MM.1S (cell line): ENCODE measurements around the gene TTF1.
A peak's percentile ranks its signal among the peaks of the same experiment; 100 is the strongest.

Experiments used
- DNase-seq: peaks from one replicate; pipeline ENCODE4 v3.0.0-alpha.2; 2015
- H2AFZ ChIP-seq: fragments of 300-600 bp; sonication (generic); 2 replicates; pipeline ENCODE4 v1.6.0; 2016; ENCODE audit warnings: antibody characterized with exemption, low read length
- H3F3A ChIP-seq: fragments of 300-600 bp; sonication (generic); 2 replicates; pipeline ENCODE4 v1.6.1; 2016; ENCODE audit warnings: mild to moderate bottlenecking, antibody characterized with exemption, low read length, moderate library complexity, mixed read lengths; ENCODE audit not compliant: insufficient read depth
- H3K27ac ChIP-seq: fragments of 300-600 bp; sonication (generic); 2 replicates; pipeline ENCODE4 v1.5.1; 2016; ENCODE audit warnings: mild to moderate bottlenecking, low read length
- H3K27me3 ChIP-seq: fragments of 300-600 bp; sonication (generic); replicated peaks from 2 replicates; pipeline ENCODE4 v1.6.0; 2016; ENCODE audit warnings: low read length; ENCODE audit not compliant: insufficient read depth
- H3K36me3 ChIP-seq: fragments of 300-600 bp; sonication (generic); replicated peaks from 2 replicates; pipeline ENCODE4 v1.6.1; 2016; ENCODE audit warnings: mild to moderate bottlenecking, low read length, mixed read lengths; ENCODE audit not compliant: insufficient read depth
- H3K4me1 ChIP-seq: fragments of 300-600 bp; sonication (generic); 2 replicates; pipeline ENCODE4 v1.6.1; 2016; ENCODE audit warnings: low read length, mixed read lengths
- H3K4me2 ChIP-seq: fragments of 300-600 bp; sonication (generic); 2 replicates; pipeline ENCODE4 v1.6.0; 2016; ENCODE audit warnings: low read depth, low read length
- H3K4me3 ChIP-seq: fragments of 300-600 bp; sonication (generic); 2 replicates; pipeline ENCODE4 v1.5.1; 2016; ENCODE audit warnings: low read length, mixed read lengths
- H3K79me2 ChIP-seq: fragments of 300-600 bp; sonication (generic); 2 replicates; pipeline ENCODE4 v1.6.1; 2016; ENCODE audit warnings: mixed run types, low read length, mixed read lengths
- H3K9ac ChIP-seq: fragments of 300-600 bp; sonication (generic); 2 replicates; pipeline ENCODE4 v1.6.1; 2016; ENCODE audit warnings: low read length, mixed read lengths
- H3K9me2 ChIP-seq: fragments of 300-600 bp; sonication (generic); replicated peaks from 2 replicates; pipeline ENCODE4 v1.6.1; 2016; ENCODE audit warnings: mild to moderate bottlenecking, low read length, mixed read lengths; ENCODE audit not compliant: insufficient read depth
- H3K9me3 ChIP-seq: fragments of 300-600 bp; sonication (generic); replicated peaks from 2 replicates; pipeline ENCODE4 v1.6.1; 2016; ENCODE audit warnings: mild to moderate bottlenecking, low read length, mixed read lengths; ENCODE audit not compliant: insufficient read depth
- H4K20me1 ChIP-seq: fragments of 300-600 bp; sonication (generic); 2 replicates; pipeline ENCODE4 v1.6.1; 2016; ENCODE audit warnings: mild to moderate bottlenecking, low read length, moderate library complexity, mixed read lengths; ENCODE audit not compliant: insufficient read depth
- CTCF ChIP-seq: fragments of 300-600 bp; sonication (generic); IDR thresholded peaks from 2 replicates; pipeline ENCODE4 v1.5.1; 2016; ENCODE audit warnings: antibody characterized with exemption, low read length, mixed read lengths
- EZH2 ChIP-seq: fragments of 300-600 bp; sonication (generic); optimal IDR thresholded peaks from 2 replicates; pipeline ENCODE3; 2017; ENCODE audit warnings: low read depth, mild to moderate bottlenecking, antibody characterized with exemption, low read length, mixed read lengths
- EZH2phosphoT487 ChIP-seq: fragments of 300-600 bp; sonication (generic); IDR thresholded peaks from 2 replicates; pipeline ENCODE4 v1.6.1; 2018; ENCODE audit warnings: antibody characterized with exemption, low read length

Gene TTF1

DNA sequence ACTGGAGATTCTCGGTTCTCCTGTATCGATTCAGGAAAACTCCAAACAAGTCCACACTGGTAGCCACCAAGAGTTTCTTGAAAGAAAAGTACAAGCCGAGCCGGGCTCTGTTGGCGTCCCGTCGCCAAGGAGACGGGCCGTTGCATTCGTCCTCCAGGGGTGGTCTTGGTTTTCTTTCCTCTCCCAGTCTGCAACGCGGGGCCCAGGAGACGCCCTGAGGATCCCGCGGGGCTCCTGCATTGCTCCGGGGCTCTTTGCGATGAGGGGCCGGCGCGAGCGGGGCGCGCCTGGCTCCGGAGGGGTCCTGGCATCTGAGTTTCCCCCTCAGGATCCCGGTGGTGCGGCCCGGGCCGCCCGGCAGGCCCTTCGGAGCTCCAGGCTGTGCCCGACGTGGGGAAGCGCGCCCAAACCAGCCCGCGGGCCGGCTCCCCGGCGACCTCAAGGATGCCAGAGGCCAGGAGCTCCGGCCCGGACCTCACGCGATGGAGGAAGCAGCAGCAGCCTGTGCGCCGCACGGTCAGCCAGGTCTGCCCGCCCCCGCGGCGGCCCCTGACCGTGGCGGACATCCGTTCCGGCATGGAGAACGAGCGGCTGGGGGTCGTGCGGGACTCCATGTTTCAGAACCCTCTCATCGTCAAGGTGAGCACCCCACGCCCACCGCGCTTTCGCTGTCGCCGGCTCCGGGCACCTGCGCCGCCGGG, 3.3 kb upstream of the TTF1 start, which contains the start of gene CFAP77:
CFAP77 (plus strand) TSS at position 384 of the 701 bp plus-strand sequence; CDS start at position 445, 61 bp downstream.
- Histone ChIP-seq H3K4me1 (peaks cover 26% of the 10 kb centered on the region; the same call in 1 of the 2 replicates), H3K4me2 (peak within 1 kb of the TSS; percentile 96), H3K4me3 (peak within 1 kb of the TSS; percentile 63), H3F3A (no peaks in the 10 kb centered on the region), H4K20me1 (no peaks in the 10 kb centered on the region), H3K9me3 (no peaks in the 10 kb centered on the region), H3K9ac (peak within 1 kb of the TSS; percentile 59; the same call in 1 of the 2 replicates), H3K79me2 (peaks cover 17% of the 10 kb centered on the region), H2AFZ (peak within 1 kb of the TSS; percentile 71), H3K27me3 (peaks cover 44% of the 10 kb centered on the region), H3K9me2 (no peaks in the 10 kb centered on the region), H3K27ac (no peak within 1 kb of the TSS), H3K36me3 (no peaks in the 10 kb centered on the region)
- DNase-seq = peak; percentile 53
- TF ChIP-seq EZH2phosphoT487 (no peak), EZH2 (no peak), CTCF (no peak)

GRCh38 chr9:132408521-132408920, 1.9 kb upstream of the TTF1 start:
- H3K79me2 ChIP-seq = peaks cover 27% of the 10 kb centered on the region
- no peak overlapping the region for H3K4me3 ChIP-seq
- H2AFZ ChIP-seq = no peak overlapping the region
- peaks cover 26% of the 10 kb centered on the region; the same call in 1 of the 2 replicates for H3K4me1 ChIP-seq
- no peak overlapping the region for H3K27ac ChIP-seq
- H3K36me3 ChIP-seq = no peaks in the 10 kb centered on the region
- no peak for TF ChIP-seq EZH2phosphoT487
- H3K9ac ChIP-seq = no peak overlapping the region
- no peaks in the 10 kb centered on the region for H3K9me3 ChIP-seq
- no peak overlapping the region for H3K4me2 ChIP-seq
- H3K27me3 ChIP-seq = peaks cover 30% of the 10 kb centered on the region
- H3K9me2 ChIP-seq = no peaks in the 10 kb centered on the region
- H4K20me1 ChIP-seq = no peaks in the 10 kb centered on the region
- no peak for DNase-seq
- no peaks in the 10 kb centered on the region for H3F3A ChIP-seq

DNA sequence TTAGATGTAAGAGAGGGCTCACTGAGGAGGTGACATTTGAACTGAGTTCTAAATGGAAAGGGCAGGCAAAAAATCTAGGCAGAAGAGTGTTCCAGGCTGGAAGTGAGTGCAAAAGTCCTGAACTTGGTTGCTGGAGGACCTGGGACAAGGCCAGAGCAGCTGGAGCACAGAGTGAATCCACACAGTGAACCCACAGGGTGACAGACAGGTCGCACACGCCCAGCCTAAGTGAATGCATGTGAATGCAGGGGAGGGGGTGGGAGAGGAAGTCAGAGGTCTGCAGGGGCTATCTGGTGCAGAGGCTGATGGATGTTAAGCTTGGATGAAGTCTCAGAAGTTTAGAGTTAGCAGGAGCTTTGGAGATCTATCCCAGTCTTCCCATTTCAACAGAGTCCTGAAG, 556 bp upstream of the TTF1 start:
- H3K27me3 ChIP-seq = peaks cover 17% of the 10 kb centered on the region
- H3K27ac ChIP-seq = no peak overlapping the region
- H4K20me1 ChIP-seq = no peaks in the 10 kb centered on the region
- H3K79me2 ChIP-seq = peaks cover 38% of the 10 kb centered on the region
- H3K9me3 ChIP-seq = no peaks in the 10 kb centered on the region
- H3K9ac ChIP-seq = no peak overlapping the region
- H2AFZ ChIP-seq = peak overlapping the region; percentile 74
- peaks cover 26% of the 10 kb centered on the region; the same call in 1 of the 2 replicates for H3K4me1 ChIP-seq
- H3K9me2 ChIP-seq = no peaks in the 10 kb centered on the region
- DNase-seq = no peak
- 0 out of 2 replicates have a peak, but pooled peaks cover under 1% of the 10 kb centered on the region for H3K36me3 ChIP-seq
- TF ChIP-seq EZH2 = no peak
- TF ChIP-seq EZH2phosphoT487 = no peak
- no peak for TF ChIP-seq CTCF
- no peaks in the 10 kb centered on the region for H3F3A ChIP-seq
- H3K4me3 ChIP-seq = peak overlapping the region; percentile 82; the same call in 1 of the 2 replicates
- peak overlapping the region; percentile 82 for H3K4me2 ChIP-seq
